H54 (cell line): ENCODE measurements around the gene MMP24.

Experiments used
- DNase-seq: peaks from one replicate; pipeline ENCODE4 v3.0.0; 2011; ENCODE audit warnings: low spot score, mixed read lengths; ENCODE audit not compliant: insufficient read length
- FAIRE-seq: peaks from 3 replicates; lab custom pipeline; 2011; peaks lifted over from hg19 to GRCh38; lab: Jason Lieb, UNC
- POLR2A ChIP-seq: IDR thresholded peaks from 2 replicates; pipeline ENCODE4 v1.6.1; 2011; ENCODE audit warnings: low read depth, mild to moderate bottlenecking, low read length

MMP24 gene

DNA sequence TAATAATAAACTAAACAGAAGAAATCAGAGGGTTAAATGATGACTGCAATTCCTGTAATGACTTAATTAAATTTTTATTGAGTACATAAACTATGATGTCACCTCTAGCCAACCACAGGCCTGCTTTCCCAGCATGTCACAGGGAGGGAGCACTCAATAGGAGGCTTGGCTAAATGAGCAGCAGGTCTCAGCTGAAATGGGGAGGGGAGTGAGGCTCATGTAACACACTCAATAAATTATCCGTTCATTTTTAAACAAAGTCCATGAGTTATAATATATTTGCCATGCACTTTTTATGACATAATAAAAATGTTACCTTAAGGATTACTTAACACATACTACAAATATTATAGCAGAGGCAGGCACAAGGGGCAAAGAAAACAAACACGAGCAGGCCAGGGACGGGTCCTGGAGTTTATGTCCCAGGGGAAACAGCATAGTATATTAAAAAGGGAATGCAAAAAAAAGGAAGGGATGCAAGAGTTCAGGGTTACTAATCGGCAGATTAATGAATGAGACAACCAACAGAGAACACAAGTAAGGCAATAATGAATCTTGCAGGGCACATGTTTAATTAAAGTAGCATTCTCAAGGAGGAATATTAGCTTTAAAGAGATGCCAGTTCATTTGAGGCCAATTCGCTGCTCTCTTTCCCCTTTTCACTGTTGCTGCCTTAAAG is 92.8 kb downstream of the MMP24 start:
- FAIRE-seq: no peak
- TF ChIP-seq POLR2A: no peak
- DNase-seq: no peak

DNA sequence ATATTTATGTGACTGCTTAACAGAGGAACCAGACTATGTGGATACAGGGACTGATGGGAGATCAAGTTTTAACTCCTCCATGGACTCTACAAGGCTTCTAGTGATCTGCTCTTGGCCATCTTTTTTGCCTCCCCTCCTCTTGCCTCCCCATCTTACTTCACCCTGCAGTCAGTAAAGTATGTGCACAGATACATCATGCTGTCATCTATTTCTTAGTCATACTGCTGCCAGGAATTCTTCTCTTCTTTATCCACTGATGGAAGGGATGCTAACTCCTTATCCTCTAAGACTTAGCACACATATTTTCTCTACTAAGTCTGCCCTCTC is 93.3 kb downstream of the MMP24 start:
- no peak for DNase-seq
- TF ChIP-seq POLR2A: no peak

DNA sequence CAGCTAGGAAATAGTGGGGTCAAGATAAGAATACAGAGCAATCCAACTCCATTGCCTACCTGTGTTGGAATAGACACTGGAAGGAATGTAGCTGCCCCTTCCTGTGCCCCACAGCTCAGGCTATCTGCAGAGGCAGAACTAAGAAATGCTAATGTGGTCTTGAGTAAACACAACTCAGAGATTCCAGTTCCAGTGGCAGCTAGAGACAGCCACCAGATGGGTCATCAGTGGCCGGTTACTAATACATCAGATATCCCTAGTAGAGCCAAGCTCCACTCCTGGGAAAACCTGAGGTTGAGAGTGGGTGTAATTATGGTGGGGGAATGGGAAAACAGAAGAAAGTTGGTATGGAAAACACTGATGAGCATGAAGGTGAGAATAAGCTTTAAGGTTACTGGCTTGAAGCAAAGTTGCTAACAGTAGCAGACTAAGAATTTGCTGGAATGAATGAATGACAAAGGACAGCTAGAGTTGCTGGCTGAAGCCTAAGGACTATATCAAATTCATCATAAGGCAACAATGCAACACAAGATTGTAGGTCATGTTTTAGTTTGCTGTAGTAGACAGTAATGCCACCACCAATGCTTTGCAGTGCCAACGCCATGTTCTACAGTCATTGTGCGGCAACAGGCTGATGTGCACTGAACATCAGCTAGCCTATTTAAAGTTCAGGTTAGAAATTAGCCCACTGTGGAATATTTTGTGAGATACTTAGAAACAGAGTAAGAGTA is 94.1 kb downstream of the MMP24 start:
- FAIRE-seq: no peak
- no peak for DNase-seq
- no peak for TF ChIP-seq POLR2A

More for the DNA sequence above, 93.3 kb downstream of the MMP24 start:
- no peak for FAIRE-seq

DNA sequence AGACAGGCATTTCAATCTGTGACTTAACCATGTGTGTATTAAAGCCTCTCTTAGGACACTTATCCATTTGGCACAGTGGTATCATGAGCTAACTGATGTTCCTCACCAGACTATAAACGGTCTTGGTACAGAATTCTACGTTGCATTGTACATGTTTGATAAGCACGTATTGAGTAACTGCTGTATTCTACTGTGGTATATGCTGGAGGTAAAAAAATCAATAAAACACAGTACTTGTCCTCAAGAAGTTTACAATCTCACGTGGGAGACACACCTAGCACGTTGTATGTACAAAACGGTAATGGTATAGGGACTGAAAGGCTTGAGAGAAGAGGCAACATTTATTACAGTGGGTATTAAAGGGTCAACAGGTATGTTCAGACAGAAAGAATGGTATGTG is 98.9 kb downstream of the MMP24 start:
- FAIRE-seq (no peak), DNase-seq (no peak)
- TF ChIP-seq POLR2A: no peak

DNA sequence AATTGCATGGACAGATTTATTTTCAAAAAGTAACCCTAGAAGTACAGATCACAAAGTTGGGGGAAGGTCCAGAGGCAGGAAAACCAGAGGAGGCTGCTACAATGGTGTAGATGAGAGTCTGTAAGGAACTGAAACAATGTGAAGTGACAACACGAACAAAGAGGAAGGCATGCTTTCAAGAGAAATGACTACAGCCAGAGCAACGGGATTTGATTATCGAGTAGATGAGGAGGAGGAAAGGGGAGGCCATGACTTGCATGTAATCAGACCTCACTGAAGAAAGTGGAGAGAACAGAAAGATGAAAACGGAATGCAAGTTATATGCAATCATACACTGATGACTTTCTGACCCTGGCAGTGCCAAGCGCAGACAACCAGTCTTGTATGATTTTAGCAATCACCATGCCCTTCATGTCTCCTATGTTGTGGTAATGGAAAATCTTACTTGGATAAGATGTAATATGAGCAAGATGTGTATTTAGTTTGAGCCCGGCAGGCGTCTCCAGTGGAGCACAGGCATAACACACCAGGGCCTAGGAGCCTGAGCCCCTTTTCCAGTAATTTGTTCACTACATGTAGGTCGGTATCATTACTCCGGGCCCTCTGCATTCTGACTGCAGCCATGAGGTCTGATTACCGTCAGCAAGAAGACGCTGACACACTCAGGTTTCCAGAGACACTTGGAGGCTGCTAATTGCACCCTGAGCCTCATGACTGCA is 99.7 kb downstream of the MMP24 start:
- DNase-seq (no peak), FAIRE-seq (no peak)
- no peak for TF ChIP-seq POLR2A
